Adrenal gland (tissue), 5 donors: ENCODE data around the gene CMIP.

ENCODE experiments used
- POLR2A ChIP-seq, 2 donors: fragments of 450-650 bp; IDR thresholded peaks; one replicate each; pipeline ENCODE4 v1.6.1; 2017; ENCODE audit warnings: antibody characterized with exemption in 2 of 2, mild to moderate bottlenecking in 2 of 2, moderate library complexity in 1 of 2
- TF ChIP-seq, protein P1 (sequence below), 6 experiments: fragments of 450-650 bp in 4 of 6; fragments of 200-600 bp in 2 of 6; sonication (generic) in 1 of 6; IDR thresholded peaks; 1 replicate in 5 of 6; 2 replicates in 1 of 6; pipeline versions ENCODE4 v1.5.1 to v1.8.0; 2016 to 2021; ENCODE audit warnings: antibody characterized with exemption in 6 of 6, mild to moderate bottlenecking in 2 of 6, moderate library complexity in 1 of 6
- donor health status: DM: no; HTN: no; CAD: no.

DNA sequence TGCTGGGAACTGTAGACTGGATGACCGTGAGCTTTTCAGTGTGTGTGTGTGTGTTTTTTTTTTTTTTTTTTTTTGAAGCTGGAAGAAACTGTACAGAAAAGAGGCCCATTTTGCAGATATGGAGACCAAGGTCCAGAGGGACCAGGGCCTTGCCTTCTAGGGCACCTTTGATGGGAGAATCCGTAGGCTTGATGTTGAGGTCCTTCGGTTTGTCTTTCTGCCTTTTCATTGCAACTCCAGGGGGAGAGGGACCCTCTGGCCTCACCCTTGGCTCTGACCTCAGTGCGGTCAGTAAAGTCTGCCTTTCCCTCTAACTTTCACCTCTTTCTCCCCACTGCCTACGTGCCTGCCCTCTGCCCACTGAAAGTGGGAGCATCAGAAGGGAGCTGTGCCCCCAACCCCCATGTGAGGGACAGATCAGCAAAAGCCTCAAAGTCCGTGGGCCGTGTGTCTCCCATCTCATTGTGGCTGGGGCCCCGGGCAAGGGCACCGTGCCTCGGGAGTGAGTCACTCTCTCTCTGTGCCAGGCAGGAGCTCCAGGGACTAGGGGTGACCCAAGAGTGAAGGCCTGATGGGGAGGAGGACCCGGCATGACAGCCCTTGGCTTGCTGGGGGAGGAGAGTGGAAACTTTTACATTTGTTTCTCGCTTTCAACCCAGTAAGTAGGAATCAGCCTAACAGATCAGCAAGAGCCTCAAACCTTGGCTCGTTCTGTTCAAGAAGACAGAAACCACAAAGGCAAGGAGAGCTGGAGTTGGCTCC lies 123.6 kb downstream of the CMIP start:
- TF ChIP-seq, protein P1, sequence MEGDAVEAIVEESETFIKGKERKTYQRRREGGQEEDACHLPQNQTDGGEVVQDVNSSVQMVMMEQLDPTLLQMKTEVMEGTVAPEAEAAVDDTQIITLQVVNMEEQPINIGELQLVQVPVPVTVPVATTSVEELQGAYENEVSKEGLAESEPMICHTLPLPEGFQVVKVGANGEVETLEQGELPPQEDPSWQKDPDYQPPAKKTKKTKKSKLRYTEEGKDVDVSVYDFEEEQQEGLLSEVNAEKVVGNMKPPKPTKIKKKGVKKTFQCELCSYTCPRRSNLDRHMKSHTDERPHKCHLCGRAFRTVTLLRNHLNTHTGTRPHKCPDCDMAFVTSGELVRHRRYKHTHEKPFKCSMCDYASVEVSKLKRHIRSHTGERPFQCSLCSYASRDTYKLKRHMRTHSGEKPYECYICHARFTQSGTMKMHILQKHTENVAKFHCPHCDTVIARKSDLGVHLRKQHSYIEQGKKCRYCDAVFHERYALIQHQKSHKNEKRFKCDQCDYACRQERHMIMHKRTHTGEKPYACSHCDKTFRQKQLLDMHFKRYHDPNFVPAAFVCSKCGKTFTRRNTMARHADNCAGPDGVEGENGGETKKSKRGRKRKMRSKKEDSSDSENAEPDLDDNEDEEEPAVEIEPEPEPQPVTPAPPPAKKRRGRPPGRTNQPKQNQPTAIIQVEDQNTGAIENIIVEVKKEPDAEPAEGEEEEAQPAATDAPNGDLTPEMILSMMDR (IDR thresholded peaks at IDR 0.05): no peak
- peak in 1 of 2 donors; percentile 49 for TF ChIP-seq POLR2A (IDR thresholded peaks at IDR 0.05)
